ENCODE data around the gene RTN4R.

RTN4R gene

DNA sequence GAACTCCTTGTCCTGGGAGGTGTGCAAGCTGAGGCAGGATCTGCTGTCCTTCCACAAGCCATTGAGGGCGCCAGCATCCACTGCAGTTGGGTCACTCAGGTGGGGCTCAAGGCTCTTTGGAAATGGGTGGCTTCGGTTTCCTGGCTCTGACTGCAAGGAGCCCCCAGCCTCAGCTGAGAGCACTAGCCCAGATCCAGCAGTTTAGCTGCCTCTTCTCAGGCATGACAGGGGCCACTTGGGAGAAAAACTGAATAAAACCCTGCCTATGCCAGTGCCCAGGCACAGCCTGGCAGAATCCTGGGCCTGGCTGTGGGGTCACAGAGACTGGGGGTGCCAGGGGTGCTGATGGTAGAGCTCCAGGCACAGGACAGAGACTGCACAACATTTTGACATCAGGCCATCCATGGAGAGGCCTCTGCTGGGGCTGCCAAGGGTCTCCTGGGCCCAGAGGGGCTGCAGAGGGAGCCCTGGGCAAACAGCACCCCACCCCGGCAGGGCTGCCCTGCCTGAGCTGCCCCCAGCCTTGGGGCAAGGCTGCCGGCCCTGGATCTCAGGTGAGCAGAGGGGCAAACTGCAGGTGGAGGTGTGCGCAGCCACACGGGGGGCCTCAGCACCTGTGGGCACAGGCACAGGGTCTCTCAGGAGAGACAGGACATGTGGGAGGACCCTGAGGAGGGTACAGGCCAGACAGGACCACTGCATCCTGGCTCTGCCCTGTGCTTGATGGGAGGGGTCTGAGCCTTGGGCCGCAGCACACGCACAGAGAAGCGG, 28.3 kb downstream of the RTN4R start:
- DNase-seq: no peak

- DNase-seq: peak; percentile 24
Measured at GRCh38 chr22:20238901-20239675, 29.0 kb downstream of the RTN4R start.

- no peak for DNase-seq
Measured at GRCh38 chr22:20238536-20238900, 29.6 kb downstream of the RTN4R start.

DNA sequence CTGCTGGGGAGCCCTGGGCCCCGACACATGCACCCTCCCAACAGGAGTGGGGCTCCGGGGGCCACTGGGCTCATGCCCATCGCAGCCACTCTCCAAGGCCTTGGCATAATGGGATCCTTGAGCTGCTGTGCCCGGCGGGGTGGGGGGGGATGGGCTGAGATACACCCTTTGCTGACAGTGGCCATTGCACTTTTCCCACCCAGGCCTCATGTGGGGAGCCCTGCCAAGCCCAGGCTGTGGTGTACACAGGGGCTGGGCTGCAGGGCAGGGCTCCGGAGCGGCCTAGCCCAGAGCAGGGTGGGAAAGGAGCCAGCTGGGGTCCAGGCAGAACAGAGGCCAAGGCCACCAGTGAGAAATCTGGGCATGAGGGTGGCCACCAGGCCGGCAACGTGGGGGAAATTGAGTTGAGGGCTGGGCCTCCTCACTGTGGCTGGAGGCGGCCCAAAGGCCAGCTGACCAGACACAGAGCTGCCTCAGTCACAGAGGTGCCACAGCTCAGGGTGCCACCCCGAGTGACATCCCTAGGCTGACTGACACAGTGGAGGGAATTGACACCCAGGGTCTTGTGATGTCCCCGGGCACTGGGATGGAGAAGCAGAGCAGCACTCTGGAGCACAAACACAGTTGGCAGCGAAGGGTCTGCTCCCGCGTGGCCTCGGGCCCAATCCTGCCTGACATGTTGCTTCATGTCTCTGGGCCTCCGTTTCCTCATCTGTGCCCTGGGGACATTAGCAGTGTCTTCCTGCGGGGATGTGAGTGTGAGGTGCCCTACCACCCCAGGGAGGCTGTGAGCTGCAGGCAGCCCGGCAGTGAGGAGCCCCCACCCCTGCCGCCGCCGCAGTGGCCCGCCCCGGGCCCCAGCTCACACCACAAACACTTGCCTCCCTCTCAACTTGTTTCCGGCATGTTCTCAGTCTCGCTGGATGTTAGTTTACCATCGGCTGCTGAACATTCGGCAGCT, 30.4 kb downstream of the RTN4R start:
- DNase-seq: no peak

DNA sequence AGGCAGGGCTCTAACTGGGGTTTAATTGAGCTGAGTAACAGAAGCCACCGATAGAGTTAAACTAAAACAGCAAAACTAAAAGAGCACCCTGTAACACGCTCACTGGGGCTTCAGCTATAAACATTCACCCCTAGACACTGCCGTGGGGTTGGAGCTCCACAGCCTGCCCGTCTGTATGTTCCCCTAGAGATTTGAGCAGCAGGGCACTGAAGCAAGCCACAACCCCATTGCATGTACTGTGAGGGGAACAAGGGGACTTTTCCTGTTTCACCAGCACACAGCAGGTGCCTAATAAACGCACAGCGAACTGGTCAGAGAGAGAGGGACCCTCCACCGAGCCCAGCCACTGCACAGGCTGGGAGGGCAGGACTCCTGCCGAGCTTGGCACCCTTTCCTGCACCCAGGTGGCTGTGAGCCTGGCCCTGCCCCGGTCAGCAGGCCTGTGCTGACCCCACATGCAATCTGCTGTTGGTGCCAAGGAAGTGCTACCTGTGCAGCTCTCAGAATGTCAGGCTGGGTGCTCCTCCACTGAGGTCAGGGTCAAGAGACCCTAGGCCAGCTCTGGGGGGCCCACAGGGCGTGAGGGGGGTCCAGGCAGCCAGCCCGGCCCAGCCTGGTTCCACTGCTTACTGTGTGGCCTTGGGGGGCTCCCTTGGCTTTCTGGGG, 31.9 kb downstream of the RTN4R start:
- no peak for DNase-seq

GRCh38 chr22:20235389-20235991, 32.6 kb downstream of the RTN4R start:
- DNase-seq: no peak

DNA sequence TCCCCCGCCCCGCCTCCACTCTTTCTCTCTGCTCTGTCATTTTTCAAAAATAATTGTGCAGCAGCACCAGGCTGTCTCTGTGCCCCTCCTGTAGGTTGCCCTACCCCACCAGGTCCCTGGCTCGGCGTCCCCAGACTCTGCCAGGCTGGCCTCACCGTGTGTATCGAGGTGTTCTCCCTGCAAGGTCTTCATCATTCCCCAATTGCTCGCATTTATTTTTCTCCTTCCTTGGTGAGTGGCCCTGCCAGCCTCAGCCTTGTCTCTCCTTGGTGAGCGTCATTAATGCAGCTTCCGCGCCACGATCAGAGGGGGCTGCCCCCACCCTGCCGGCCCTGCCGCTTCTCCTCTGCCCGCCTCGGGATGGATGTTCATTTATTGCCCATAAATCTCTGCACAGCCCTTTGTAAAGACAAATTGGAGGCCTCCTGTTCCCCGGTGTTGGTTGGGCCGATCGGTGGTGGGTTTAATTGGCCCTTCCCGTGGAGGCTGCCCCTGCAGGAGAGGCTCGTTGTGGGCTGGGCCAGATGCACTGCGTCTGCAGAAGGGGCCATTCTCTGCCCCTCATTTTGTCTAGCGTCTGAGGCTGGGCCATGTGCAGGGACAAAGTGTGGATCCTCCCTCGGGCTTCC, 33.2 kb downstream of the RTN4R start:
- no peak for DNase-seq

DNA sequence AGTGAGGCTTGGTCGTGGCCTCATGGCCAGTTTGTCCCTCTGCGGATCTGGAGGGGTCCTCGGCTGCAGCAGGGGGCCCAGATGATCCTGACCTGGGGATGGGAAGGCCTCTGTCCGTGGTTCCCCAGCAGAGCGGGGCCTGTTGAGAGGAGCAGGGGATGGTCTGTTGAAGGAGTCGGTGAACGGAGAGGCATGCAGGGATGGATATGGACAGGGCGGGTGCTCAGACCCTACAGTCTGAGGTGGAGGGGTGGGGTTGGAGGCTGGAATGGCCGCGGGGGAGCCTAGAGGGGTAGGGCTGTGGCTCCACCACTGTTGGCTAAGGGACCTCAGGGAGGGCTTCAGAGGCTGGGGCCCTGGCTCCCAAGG, 33.8 kb downstream of the RTN4R start:
- DNase-seq: no peak

DNA sequence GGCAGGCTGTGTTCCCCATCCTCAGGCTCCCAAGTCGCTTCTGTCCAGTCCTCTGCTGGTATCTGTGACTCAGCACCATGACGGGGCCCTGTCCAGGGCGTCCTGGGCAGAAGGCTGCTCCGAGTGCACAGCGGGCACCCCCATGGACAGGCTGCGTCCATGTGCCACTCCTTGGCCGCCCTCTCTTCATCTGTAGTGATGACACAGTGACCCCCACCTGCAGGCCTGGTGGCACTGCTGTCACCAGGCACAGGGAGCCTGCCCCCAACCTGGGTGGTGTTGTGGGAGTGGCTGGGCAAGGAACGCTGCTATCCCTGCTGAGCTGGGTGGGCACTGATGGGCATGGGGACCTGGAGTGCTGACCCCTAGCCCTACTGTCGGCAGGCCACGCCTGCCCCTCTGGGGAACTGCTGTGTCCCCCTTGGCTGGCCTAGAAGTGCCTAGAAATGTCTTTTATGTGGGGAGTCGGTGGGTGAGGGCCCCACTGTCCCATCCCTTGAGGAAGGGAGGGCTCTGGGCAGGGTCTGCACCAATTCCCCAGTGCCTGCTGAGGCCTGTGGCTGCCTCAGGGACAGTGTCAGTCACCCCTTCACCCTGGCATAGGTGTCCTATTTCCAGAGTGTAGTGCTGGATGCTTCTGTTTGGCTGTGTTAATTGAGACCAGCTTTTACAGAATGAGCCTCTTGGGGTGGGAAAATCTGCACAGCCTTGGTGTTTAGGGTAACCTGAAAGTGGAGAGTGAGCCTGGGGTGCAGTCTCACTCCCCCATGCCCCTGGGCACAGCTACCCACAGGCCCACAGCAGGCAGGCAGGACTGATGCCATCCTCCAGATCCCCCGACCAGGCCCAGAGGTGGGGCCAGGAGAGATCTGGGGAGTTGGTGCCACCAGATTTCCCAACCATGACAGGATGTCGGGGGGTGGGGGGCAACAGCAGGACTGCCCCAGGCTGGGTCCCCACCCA, 34.5 kb downstream of the RTN4R start:
- DNase-seq: no peak

GRCh38 chr22:20232781-20233180, 35.3 kb downstream of the RTN4R start:
- no peak for DNase-seq

DNA sequence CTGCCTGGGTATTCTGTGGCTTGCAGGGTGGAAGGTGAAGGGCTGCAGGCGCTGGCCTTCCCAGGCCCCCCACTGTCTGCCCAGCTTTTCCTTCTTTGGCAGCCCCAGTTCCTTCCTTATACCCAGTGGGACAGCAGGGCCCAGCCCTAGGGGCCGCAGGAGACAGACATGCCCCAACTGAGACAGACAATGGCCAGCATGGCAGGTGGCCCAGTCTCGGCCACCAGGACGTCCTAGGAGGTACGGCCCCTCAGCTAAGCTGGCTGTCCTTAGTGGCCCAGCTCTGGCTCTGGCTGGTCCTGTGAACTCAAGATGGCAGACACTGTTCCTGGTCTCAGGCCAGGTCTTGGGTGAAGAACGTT, 35.9 kb downstream of the RTN4R start:
- DNase-seq: no peak

DNA sequence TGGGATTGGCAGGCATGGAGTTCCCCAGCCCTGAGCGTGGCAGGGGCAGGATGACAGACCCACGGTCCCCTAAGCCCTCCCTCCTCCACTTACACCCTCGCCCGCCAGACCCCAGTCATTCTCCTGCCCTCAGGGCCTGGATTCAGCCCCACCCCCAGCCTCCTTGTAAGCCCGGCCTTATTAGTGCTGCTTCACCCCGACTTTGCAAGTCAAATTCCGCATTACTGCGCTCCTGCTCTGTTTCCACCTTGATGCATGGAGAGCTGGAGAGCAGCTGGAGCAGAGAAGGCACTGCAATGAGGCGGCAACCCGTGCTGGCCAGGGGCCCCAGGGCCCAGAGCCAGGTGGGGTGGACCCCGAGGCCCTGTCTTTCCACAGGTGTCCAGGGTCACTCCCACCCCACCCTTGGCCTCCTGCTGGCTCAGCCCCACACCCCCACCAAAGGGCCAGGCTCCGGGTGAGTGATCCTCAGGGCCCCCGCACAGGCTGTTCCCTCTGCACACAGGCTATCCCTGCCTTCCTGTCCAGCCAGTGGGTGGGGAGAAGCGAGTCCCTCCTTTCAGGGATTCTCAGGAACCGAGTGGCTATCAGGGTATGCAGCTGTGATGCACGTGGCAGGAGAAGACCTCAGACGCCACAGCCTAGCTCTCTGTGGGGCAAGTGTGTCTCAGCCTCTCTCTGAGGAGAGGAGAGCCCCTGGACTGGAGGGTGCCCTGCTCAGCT, 36.4 kb downstream of the RTN4R start:
- DNase-seq: no peak

- DNase-seq: no peak
Measured at GRCh38 chr22:20230777-20231420, 37.2 kb downstream of the RTN4R start.

DNA sequence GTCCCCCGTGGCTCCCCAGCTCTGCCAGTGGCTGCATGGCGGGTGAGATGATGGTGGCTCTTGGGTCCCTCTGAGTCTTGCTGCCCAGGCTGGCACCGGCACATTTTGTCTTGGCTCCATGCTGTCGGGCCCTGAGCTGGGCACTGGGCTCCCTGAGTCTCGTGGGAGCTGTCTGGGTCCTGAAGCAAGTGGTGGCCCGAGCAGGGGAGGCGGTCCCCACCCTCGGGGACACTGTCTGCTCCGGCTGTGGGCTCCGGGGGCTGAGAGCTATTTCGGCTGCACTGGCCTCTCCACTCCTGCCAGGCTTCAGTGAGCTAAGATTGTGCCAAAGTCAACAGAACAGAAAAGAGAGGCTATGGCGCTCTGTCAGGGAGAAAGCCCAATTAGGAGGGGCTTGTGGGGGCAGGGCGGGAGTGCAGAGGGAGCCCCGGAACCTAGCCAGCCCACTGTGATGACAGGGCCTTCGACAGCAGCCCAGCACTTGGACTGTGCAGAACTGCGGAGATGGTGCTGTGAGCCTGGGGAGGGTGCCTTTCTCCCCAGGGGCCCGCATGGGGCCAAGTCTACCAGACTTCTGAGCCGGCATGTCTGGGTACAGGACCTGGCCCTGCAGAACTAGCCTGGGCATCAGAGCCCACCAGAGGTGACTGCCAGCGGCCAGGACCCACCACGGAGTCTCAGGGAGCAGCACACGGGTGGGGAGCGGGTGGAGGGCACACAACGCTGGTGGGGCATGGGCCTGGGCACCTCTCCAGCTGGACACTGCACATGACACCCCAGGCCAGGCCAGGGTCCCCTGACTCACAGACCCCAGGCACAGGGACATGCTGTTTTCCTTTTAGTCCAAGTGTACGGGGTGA, 38.0 kb downstream of the RTN4R start:
- no peak for DNase-seq

DNA sequence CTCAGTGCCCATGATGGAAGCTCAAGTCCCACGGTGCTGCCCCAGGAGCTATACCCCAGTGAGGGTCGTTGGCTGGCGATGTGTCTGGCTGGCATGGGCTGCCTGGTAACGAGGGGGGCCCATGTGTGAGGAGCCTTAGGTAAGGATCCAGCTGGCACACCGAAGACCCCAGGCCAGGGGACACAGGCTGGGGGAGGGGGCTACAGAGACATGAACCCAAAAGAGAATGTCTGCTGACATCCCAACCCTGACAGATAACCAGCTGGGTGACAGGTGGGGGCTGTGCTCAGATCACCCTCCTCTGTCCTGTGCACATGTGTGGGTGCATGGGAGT, 39.2 kb downstream of the RTN4R start:
- no peak for DNase-seq

DNA sequence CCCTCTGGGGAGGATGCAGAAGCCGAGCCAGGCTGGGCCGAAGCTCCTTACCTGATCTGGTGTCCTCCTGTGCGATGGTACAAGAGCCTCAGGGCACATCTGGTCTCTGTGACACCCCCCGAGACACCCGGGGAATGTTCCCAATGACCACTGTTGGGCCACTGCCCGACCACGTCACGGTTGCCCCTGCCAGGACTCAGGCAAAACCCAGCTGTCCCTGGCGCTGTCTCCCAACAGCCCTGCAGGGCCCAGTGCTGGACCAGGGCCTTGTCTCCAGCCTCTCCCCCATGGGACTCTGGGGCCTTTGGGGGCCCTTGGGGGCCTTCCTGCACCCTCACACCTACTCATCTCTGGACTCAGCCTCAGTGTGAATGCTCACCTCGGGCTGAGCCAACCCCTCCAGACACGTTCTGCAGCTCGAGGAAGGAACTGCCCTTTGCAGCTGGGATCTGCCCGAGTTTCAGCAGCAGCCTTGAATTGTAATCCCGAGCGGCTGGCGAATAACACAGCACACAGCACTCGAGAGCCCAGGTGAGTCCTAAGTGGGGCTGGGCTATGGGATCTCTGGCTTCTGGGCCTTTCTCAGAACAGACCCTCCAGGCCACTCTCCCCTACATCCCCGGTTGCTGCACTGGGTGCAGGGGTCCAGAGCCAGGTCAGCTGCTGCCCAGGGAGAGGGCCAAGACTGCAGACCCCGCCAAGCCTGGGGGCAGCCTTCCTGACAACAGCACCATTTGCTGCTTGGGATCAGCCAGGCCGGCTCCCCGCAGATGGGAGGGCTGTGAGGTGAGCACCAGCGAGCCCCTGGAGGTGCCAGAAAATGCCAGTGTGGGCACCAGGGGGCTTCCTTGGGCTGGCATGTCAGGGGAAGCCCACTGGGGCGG, 39.8 kb downstream of the RTN4R start:
- DNase-seq: no peak

GRCh38 chr22:20227363-20227762, 40.8 kb downstream of the RTN4R start:
- no peak for DNase-seq

Data from fibroblast of upper back skin (primary cell).